SJCRH30 (cell line): ENCODE data around the gene CDH4. TPM values are rescaled to one million over a fixed set of nuclear protein-coding genes. Genes with fewer than 3 reads are reported as not detected.

Experiments used
- DNase-seq, 2 experiments: peaks; one replicate each; pipeline ENCODE4 v3.0.0-alpha.2; 2015 to 2020
- H3K27ac ChIP-seq: fragments of 250-450 bp; sonication (Bioruptor Pico); 2 replicates; pipeline ENCODE4 v1.5.1; 2020; ENCODE audit warnings: mild to moderate bottlenecking, moderate library complexity
- H3K27me3 ChIP-seq: fragments of 250-450 bp; sonication (Bioruptor Pico); 2 replicates; pipeline ENCODE4 v1.5.1; 2020; ENCODE audit warnings: mild to moderate bottlenecking, moderate library complexity
- H3K36me3 ChIP-seq: fragments of 250-450 bp; sonication (Bioruptor Pico); 2 replicates; pipeline ENCODE4 v1.5.1; 2020; ENCODE audit warnings: mild to moderate bottlenecking, moderate library complexity
- H3K4me1 ChIP-seq: fragments of 250-450 bp; sonication (Bioruptor Pico); 2 replicates; pipeline ENCODE4 v1.5.1; 2020; ENCODE audit warnings: mild to moderate bottlenecking, moderate library complexity
- H3K4me3 ChIP-seq: fragments of 250-450 bp; sonication (Bioruptor Pico); 2 replicates; pipeline ENCODE4 v1.5.1; 2020; ENCODE audit warnings: mild to moderate bottlenecking, moderate library complexity
- H3K9me3 ChIP-seq: fragments of 250-450 bp; sonication (Bioruptor Pico); replicated peaks from 2 replicates; pipeline ENCODE4 v1.5.1; 2020; ENCODE audit warnings: mild to moderate bottlenecking, moderate library complexity
- total RNA-seq: library from RNA; depleted of rRNA; stranded (reverse); fragments of >200 nt; shearing (Covaris generic); gene quantifications from 2 replicates; pipeline ENCODE4 v1.2.3, GENCODE V29; 2014

The CDH4 gene
- total RNA-seq, 1 experiment from 2014 or later = 0.06 TPM

DNA sequence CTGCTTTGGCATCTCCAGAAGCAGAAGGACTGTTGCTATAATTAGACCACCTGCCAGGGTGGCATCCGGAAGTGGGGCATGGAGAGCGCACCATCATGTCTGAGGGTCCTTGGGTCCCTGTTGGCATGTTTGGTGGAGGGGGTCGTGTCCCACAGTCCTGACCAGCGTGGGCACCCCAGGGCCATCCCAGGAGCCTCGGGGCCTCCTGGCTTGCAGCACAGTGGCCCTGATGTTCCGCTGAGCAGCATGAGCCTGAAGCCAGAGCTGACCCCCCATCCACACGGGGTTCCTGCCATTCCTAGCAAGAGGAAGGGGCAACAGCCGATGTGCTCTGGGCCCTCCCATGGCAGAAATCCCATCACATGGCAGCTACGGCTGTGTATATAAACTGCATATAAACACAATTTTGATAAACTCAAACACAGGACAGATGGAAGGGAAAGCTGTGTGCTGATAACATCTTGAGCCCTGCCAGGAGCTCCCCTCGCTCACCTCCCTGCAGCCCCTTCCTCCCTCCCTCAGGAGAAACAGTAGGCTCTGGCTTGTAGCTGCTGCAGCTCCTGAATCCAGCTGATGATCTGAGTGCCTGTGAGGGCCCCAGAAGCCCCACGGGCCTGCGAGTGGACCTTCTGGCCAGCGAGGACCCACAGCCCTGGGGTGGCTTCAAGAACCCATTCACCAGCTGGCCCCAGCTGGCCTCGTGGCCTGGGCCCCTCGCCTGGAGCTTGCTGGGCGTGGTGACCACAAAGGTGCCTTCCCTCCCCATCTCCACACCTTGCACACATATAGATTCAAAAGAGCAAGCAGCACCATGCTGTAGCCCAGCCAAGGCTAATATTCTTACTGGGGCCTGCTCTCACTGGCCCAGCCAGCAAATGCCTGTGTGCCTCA is 321.6 kb downstream of the CDH4 start:
- DNase-seq = no peak
- no peak overlapping the region for H3K27ac ChIP-seq
- no peak overlapping the region for H3K4me3 ChIP-seq
- H3K36me3 ChIP-seq = no peaks in the 10 kb centered on the region
- no peaks in the 10 kb centered on the region for H3K4me1 ChIP-seq
- peaks cover 5% of the 10 kb centered on the region; the same call in 1 of the 2 replicates for H3K27me3 ChIP-seq
- no peaks in the 10 kb centered on the region for H3K9me3 ChIP-seq

DNA sequence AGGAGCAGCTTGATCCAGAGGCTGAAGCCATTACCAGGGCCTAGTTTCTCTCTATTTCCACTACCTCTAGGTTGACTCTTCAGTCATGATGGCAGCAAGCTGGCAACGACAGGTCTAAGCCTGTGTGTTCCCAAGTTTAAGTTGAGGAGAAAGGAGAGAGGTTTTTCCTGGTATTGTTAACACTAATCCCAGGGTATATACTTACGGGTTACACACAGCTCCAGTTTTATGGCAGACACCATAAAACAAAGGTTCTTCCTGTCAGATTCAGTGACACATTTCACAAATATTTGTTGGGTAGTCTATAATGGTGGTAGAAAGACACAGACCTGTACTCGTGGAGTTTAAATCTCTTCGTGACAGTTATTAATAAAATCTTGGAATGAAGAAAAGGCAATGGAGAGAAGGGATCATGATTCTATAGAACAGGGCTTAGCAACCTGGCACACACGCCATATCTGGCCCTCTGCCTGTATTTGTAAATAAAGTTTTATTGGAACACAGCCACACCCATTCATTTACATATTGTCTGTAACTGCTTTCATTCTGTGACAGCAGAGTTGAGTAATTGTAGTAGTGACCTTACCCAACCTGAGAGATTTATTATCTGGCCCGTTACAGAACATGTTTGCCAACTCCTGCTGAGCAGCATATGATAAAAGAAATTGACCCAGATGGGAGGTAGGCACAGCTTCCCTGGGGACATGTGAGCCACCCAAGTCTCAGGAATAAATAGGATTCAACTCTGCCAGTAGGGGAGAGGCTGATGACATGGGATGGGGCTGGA is 323.3 kb downstream of the CDH4 start:
- Histone ChIP-seq H3K27me3 (peaks cover 5% of the 10 kb centered on the region; the same call in 1 of the 2 replicates), H3K4me1 (no peaks in the 10 kb centered on the region), H3K36me3 (no peaks in the 10 kb centered on the region), H3K27ac (no peak overlapping the region), H3K9me3 (no peaks in the 10 kb centered on the region), H3K4me3 (no peak overlapping the region)
- no peak for DNase-seq

DNA sequence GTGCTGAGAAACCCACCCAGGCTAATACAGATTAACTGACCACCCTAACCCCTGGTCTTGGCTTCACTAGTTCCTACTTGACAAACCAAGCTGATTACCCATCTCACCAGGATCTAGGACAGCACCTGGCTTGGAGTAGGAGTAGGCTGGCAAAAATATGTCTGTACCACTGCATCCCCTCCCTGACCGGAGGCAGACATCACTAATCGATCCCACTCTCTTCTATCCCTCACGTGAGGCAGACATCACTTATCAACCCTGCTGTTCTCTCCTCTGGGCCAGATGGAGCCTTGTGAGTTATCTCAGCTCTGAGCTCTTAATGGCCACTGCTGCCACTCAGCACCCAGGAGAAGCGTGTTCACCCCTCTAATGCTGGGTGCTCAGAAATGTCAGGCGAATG is 324.3 kb downstream of the CDH4 start:
- Histone ChIP-seq H3K36me3 (no peaks in the 10 kb centered on the region), H3K4me1 (no peaks in the 10 kb centered on the region), H3K9me3 (no peaks in the 10 kb centered on the region), H3K27me3 (peaks cover 10% of the 10 kb centered on the region; the same call in 1 of the 2 replicates), H3K27ac (no peak overlapping the region), H3K4me3 (no peak overlapping the region)
- no peak for DNase-seq

GRCh38 chr20:61577065-61577464 is 325.0 kb downstream of the CDH4 start:
- no peak for DNase-seq
- no peaks in the 10 kb centered on the region for H3K4me1 ChIP-seq
- no peaks in the 10 kb centered on the region for H3K36me3 ChIP-seq
- no peak overlapping the region for H3K4me3 ChIP-seq
- peaks cover 17% of the 10 kb centered on the region for H3K27me3 ChIP-seq
- H3K9me3 ChIP-seq = no peaks in the 10 kb centered on the region
- H3K27ac ChIP-seq = no peak overlapping the region

DNA sequence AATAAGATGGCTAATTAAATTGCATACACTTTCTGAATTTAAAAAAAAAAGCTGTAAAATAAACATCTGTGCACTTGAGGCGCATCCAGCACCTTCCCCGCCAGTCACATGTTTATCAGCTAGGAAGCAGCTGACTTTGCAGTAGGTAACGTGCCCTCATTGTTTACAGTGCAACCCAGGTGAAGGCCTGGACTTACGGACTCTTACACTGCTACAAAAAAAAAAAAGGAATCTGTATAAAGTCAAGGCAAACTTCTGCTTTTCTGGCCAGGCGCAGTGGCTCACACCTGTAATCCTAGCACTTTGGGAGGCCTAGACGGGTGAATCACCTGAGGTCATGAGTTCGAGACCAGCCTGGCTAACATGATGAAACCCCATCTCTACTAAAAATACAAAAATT is 327.8 kb downstream of the CDH4 start:
- Histone ChIP-seq H3K27ac (no peak overlapping the region), H3K4me3 (no peak overlapping the region), H3K9me3 (no peaks in the 10 kb centered on the region), H3K4me1 (no peaks in the 10 kb centered on the region), H3K36me3 (no peaks in the 10 kb centered on the region), H3K27me3 (peaks cover 41% of the 10 kb centered on the region)
- no peak for DNase-seq

DNA sequence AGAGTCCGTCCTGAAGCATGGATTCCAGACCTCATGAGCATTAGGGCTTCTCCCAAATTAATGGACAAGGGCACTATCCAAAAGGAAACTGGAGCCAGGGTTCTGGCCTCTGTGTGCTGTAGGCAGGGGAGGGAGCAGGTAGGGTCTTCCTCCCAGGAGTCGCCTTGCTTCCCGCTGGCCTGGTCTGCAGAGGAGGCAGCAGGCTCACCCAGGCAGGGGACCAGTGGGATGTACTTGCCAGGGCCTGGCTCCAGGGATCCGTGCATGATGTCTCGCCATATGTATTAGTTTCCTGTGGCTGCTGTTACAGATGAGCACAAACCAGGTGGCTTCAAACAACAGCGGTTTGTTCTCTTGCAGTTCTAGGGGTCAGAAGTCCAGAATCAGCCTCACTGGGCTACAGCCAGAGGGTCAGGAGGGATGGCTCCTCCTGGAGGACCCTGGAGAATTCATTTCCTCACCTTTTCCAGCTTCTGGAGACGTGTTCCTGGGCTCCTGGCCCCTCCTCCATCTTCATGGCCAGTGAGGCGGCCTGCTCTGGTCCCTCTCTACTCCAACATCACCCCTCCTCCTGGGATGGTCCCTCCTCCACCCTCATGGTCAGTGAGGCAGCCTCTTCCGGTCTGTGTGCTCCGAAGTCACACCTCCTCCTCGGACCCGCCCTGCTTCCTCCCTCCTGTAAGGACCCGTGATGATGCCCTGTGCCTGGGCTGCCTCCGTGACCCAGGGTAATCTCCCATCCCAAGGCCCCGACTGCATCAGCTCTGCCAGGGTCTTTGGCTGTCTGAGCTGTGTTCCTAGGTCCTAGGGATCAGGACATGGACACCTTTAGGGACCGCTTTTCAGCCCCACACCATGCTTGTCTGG is 329.1 kb downstream of the CDH4 start:
- no peak overlapping the region for H3K4me3 ChIP-seq
- no peak for DNase-seq
- no peaks in the 10 kb centered on the region for H3K4me1 ChIP-seq
- H3K36me3 ChIP-seq = no peaks in the 10 kb centered on the region
- no peak overlapping the region for H3K27ac ChIP-seq
- H3K9me3 ChIP-seq = no peaks in the 10 kb centered on the region
- peaks cover 38% of the 10 kb centered on the region for H3K27me3 ChIP-seq

- DNase-seq = no peak
- Histone ChIP-seq H3K27ac (no peak overlapping the region), H3K9me3 (no peaks in the 10 kb centered on the region), H3K27me3 (peaks cover 38% of the 10 kb centered on the region), H3K4me1 (no peaks in the 10 kb centered on the region), H3K36me3 (no peaks in the 10 kb centered on the region), H3K4me3 (no peak overlapping the region)
Observed at GRCh38 chr20:61581825-61582188, 329.7 kb downstream of the CDH4 start.

DNA sequence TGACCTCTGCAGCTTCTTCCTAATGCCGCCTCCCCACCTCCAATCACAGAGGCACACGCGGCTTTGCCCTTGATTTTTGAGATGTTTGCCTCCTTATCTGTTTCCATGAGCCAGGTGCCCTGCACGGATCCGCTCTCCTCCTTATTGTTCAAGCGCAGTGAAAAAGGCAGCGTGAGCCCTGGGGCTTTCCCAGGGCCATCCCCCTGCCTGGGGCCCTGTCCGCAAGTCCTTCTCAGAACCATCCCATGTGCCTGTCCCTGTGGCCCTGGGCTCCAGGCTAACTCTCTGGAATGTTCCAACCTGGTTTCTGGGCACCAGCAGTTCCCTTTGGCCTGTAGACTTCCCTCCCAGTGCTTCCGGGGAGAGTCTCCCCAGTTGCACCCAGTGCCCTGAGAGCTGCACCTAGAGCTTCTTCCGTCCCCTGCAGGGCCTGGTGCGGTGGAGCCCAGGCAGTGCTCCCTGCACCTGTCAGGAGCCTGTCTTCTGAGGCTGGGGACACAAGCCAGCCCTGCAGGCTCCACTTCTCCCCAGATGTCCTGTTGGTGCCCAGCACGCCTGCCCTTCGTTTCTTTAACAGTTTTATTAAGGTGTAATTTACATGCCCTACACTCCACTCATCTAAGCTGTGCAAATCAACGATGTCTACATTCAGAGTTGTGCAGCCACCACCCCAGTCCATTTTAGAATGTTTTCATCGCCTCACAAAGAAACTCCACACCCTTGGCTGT is 330.3 kb downstream of the CDH4 start:
- Histone ChIP-seq H3K36me3 (no peaks in the 10 kb centered on the region), H3K9me3 (no peaks in the 10 kb centered on the region), H3K4me1 (no peaks in the 10 kb centered on the region), H3K4me3 (no peak overlapping the region), H3K27me3 (peaks cover 38% of the 10 kb centered on the region), H3K27ac (no peak overlapping the region)
- no peak for DNase-seq

GRCh38 chr20:61583356-61583755 is 331.3 kb downstream of the CDH4 start:
- Histone ChIP-seq H3K9me3 (no peaks in the 10 kb centered on the region), H3K27ac (no peak overlapping the region), H3K4me3 (no peak overlapping the region), H3K4me1 (no peaks in the 10 kb centered on the region), H3K27me3 (peaks cover 38% of the 10 kb centered on the region), H3K36me3 (no peaks in the 10 kb centered on the region)
- DNase-seq = no peak

- DNase-seq = no peak
- Histone ChIP-seq H3K27ac (no peak overlapping the region), H3K4me3 (no peak overlapping the region), H3K4me1 (no peaks in the 10 kb centered on the region), H3K27me3 (peaks cover 38% of the 10 kb centered on the region), H3K36me3 (no peaks in the 10 kb centered on the region), H3K9me3 (no peaks in the 10 kb centered on the region)
Observed at GRCh38 chr20:61584851-61585250, 332.8 kb downstream of the CDH4 start.

DNA sequence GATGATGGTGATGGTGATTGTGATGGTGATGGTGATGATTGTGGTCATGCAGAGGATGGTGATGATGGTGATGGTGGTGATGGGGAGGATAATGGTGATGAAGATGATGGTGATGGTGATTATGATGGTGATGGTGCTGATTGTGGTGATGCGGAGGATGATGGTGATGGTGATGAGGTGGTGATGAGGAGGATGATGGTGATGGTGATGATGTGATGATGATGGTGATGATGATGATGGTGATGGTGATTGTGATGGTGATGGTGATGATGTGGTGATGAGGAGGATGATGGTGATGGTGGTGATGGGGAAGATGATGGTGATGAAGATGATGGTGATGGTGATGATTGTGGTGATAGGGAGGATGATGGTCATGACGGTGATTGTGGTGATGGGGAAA is 333.7 kb downstream of the CDH4 start:
- Histone ChIP-seq H3K4me1 (no peaks in the 10 kb centered on the region), H3K27ac (no peak overlapping the region), H3K9me3 (no peaks in the 10 kb centered on the region), H3K36me3 (no peaks in the 10 kb centered on the region), H3K27me3 (peaks cover 37% of the 10 kb centered on the region), H3K4me3 (no peak overlapping the region)
- DNase-seq = no peak

DNA sequence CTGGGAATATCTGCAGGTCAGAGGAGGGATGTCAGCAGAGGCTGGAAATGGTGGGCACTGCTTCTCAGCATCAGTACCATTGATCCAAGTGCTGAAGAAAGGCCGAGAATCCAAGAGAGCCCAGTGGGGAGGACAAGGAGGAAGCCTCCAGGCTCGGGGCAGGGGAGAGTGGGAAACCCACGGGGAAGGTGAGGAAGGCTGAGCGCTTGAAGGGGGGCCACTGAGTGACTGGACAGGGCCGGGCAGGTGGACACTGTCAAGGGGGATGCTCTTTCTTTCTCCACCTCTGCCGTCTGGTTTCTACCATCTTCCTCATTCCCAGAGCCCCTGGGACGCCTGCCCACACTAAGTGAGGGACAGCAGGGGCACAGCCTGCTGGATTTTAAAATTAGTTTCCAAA is 335.0 kb downstream of the CDH4 start:
- H3K4me3 ChIP-seq = no peak overlapping the region
- no peaks in the 10 kb centered on the region for H3K36me3 ChIP-seq
- no peaks in the 10 kb centered on the region; the same call in 1 of the 2 replicates for H3K9me3 ChIP-seq
- no peaks in the 10 kb centered on the region for H3K4me1 ChIP-seq
- DNase-seq = no peak
- H3K27ac ChIP-seq = no peak overlapping the region
- H3K27me3 ChIP-seq = peaks cover 26% of the 10 kb centered on the region

DNA sequence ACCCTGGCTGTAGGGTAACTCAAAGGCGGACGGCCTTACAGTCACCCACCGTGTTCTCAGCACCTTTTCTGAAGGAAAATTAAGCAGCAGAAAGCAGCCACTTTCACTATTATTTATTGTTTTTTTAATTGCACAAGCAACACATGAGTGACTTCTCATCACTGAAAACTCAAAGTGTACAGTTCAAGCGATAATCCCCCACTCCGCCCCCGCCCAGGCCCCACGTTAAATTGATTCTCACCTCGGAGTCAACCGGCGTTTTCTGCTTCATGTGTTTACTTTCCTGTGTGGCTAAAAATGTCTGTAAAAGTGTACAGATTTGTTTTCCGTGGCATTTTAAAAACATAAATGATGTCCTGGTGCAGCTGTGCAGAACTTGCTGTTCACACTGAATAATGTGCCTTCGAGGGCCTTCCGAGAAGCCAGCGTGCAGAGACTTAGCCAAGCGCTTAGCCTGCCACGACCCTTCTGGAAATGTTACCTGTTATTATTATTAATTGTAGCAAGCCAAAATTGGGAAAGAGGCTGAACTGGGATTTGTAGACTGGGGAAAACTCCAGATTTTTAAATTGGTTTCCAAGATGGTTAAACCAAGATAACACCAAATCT is 335.7 kb downstream of the CDH4 start:
- Histone ChIP-seq H3K4me3 (no peak overlapping the region), H3K4me1 (no peaks in the 10 kb centered on the region), H3K9me3 (no peaks in the 10 kb centered on the region; the same call in 1 of the 2 replicates), H3K27me3 (peaks cover 18% of the 10 kb centered on the region), H3K36me3 (no peaks in the 10 kb centered on the region), H3K27ac (no peak overlapping the region)
- no peak for DNase-seq
